SHP77 (cell line): ENCODE measurements around the gene RAPGEF4.

ENCODE experiments used
- DNase-seq, 2 experiments: peaks; one replicate each; lab custom pipeline; 2025; lab: John Stamatoyannopoulos, UW

Gene RAPGEF4

GRCh38 chr2:173040729-173041128, 305.1 kb downstream of the RAPGEF4 start:
- no peak for DNase-seq

- no peak for DNase-seq
Measured at GRCh38 chr2:173043476-173043875, 307.8 kb downstream of the RAPGEF4 start.

GRCh38 chr2:173043897-173044519, 308.4 kb downstream of the RAPGEF4 start:
- DNase-seq = no peak

GRCh38 chr2:173044686-173045085, 309.0 kb downstream of the RAPGEF4 start:
- DNase-seq = no peak

GRCh38 chr2:173045181-173045580, 309.5 kb downstream of the RAPGEF4 start:
- no peak for DNase-seq

- DNase-seq = no peak
Measured at GRCh38 chr2:173048522-173048896, 312.9 kb downstream of the RAPGEF4 start.

GRCh38 chr2:173048897-173049661, 313.4 kb downstream of the RAPGEF4 start:
- DNase-seq = peak in 1 of 2 experiments; percentile 1

GRCh38 chr2:173049831-173050230, 314.2 kb downstream of the RAPGEF4 start:
- no peak for DNase-seq

GRCh38 chr2:173050684-173051083, 315.0 kb downstream of the RAPGEF4 start:
- DNase-seq = no peak

- no peak for DNase-seq
Measured at GRCh38 chr2:173051463-173052215, 316.0 kb downstream of the RAPGEF4 start.

- no peak for DNase-seq
Measured at GRCh38 chr2:173053043-173053699, 317.5 kb downstream of the RAPGEF4 start.

GRCh38 chr2:173054466-173054865, 318.8 kb downstream of the RAPGEF4 start:
- DNase-seq = no peak

- no peak for DNase-seq
Measured at GRCh38 chr2:173056705-173057364, 321.2 kb downstream of the RAPGEF4 start.

- DNase-seq = no peak
Measured at GRCh38 chr2:173058097-173058496, 322.5 kb downstream of the RAPGEF4 start.

GRCh38 chr2:173058673-173059072, 323.0 kb downstream of the RAPGEF4 start:
- DNase-seq = no peak

- DNase-seq = no peak
Measured at GRCh38 chr2:173059292-173059691, 323.6 kb downstream of the RAPGEF4 start.

GRCh38 chr2:173059971-173060461, 324.4 kb downstream of the RAPGEF4 start:
- no peak for DNase-seq

- DNase-seq = no peak
Measured at GRCh38 chr2:173062801-173063200, 327.2 kb downstream of the RAPGEF4 start.

GRCh38 chr2:173064151-173064805, 328.6 kb downstream of the RAPGEF4 start:
- no peak for DNase-seq

- DNase-seq = no peak
Measured at GRCh38 chr2:173066887-173067676, 331.4 kb downstream of the RAPGEF4 start.
